ENCODE measurements around the gene KIF26B. TPM values are rescaled to one million over a fixed set of nuclear protein-coding genes. Genes with fewer than 3 reads are reported as not detected.

The KIF26B gene
- total RNA-seq, 2 donors from 2014 or later, result 0.83 to 1.3 TPM

- H3K27ac ChIP-seq, result no peak overlapping the region
- DNase-seq (ENCODE audit: low spot score), result no peak
- H3K4me3 ChIP-seq, result no peak overlapping the region
- TF ChIP-seq, protein P1, sequence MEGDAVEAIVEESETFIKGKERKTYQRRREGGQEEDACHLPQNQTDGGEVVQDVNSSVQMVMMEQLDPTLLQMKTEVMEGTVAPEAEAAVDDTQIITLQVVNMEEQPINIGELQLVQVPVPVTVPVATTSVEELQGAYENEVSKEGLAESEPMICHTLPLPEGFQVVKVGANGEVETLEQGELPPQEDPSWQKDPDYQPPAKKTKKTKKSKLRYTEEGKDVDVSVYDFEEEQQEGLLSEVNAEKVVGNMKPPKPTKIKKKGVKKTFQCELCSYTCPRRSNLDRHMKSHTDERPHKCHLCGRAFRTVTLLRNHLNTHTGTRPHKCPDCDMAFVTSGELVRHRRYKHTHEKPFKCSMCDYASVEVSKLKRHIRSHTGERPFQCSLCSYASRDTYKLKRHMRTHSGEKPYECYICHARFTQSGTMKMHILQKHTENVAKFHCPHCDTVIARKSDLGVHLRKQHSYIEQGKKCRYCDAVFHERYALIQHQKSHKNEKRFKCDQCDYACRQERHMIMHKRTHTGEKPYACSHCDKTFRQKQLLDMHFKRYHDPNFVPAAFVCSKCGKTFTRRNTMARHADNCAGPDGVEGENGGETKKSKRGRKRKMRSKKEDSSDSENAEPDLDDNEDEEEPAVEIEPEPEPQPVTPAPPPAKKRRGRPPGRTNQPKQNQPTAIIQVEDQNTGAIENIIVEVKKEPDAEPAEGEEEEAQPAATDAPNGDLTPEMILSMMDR (IDR thresholded peaks at IDR 0.05), result no peak
- H3K4me1 ChIP-seq, result no peaks in the 10 kb centered on the region
- no peaks in the 10 kb centered on the region for H3K9me3 ChIP-seq
- H3K27me3 ChIP-seq, result no peaks in the 10 kb centered on the region
- H3K36me3 ChIP-seq, result no peaks in the 10 kb centered on the region
These were observed 27.2 kb downstream of the KIF26B start for GRCh38 chr1:245182028-245182427.

DNA sequence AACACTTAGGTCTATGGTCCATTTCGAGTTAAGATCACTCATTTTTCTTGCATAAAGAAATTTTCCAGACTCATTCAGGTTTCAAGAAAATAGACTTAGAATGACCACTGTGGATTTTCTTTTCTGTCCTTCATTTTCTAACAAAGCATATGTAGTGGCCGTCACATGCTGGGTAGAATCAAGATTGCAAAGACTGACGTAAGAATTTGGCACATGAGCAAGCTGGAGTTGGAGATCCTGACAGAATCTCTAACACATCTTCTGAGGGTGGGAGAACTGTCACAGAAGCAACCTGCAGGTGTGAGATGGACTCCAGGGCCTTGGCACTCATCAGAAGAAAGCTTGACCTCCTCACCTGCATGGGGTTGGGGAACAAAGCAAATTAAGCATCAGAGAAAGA lies 28.6 kb downstream of the KIF26B start:
- no peaks in the 10 kb centered on the region for H3K36me3 ChIP-seq
- H3K4me3 ChIP-seq, result no peak overlapping the region
- H3K27me3 ChIP-seq, result no peaks in the 10 kb centered on the region
- H3K4me1 ChIP-seq, result no peaks in the 10 kb centered on the region
- no peak for DNase-seq (ENCODE audit: low spot score)
- H3K27ac ChIP-seq, result no peak overlapping the region
- TF ChIP-seq, protein P1 (IDR thresholded peaks at IDR 0.05), result no peak
- H3K9me3 ChIP-seq, result no peaks in the 10 kb centered on the region

DNA sequence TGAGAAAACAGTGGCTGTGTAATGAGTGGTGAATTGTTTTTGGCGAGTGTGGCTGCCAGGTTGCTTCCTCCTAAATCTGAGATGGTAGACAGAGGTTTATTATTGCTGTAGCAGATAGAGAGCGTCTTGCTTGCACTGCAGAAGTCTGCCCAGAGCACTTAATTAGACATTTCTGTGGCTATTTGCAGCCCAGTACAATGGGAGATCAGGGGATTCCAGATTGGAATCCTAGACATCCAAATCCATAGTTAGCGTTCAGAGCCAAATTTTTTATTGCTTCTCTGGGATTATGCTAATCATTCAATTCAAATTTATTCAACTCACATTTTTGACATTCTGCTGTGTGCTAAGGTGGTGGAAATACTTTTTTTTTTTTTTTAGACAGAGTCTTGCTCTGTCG lies 30.0 kb downstream of the KIF26B start:
- TF ChIP-seq, protein P1 (IDR thresholded peaks at IDR 0.05), result no peak
- Histone ChIP-seq H3K4me3 (no peak overlapping the region), H3K36me3 (no peaks in the 10 kb centered on the region), H3K27ac (no peak overlapping the region), H3K9me3 (no peaks in the 10 kb centered on the region), H3K4me1 (no peaks in the 10 kb centered on the region), H3K27me3 (no peaks in the 10 kb centered on the region)
- no peak for DNase-seq (ENCODE audit: low spot score)

- TF ChIP-seq, protein P1 (IDR thresholded peaks at IDR 0.05), result no peak
- Histone ChIP-seq H3K4me3 (no peak overlapping the region), H3K27ac (no peak overlapping the region), H3K36me3 (no peaks in the 10 kb centered on the region), H3K4me1 (no peaks in the 10 kb centered on the region), H3K9me3 (no peaks in the 10 kb centered on the region), H3K27me3 (no peaks in the 10 kb centered on the region)
- no peak for DNase-seq (ENCODE audit: low spot score)
These were observed 33.6 kb downstream of the KIF26B start for GRCh38 chr1:245188403-245188802.

DNA sequence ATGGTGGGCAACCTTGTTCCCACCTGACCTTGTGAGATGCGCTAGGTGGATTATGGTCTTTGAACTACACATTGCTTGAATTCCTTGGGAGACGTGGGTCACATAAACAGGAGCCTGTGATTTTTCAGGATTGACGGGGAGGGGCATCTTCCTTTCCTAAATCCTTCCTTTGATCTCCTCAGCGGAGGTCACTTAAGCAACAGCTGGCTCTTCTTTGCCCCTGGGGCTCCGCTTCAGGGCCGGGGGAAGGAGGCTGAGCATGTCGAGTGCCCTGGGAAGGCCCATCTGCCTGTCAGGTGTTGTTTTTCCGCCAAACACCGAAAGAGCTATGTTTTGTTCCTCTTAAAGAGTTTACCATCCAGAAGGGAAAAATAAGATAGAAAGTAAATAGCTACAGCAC lies 40.6 kb downstream of the KIF26B start:
- DNase-seq (ENCODE audit: low spot score), result no peak
- Histone ChIP-seq H3K27ac (no peak overlapping the region), H3K36me3 (no peaks in the 10 kb centered on the region), H3K27me3 (no peaks in the 10 kb centered on the region), H3K4me3 (no peak overlapping the region), H3K9me3 (no peaks in the 10 kb centered on the region), H3K4me1 (no peaks in the 10 kb centered on the region)
- TF ChIP-seq, protein P1 (IDR thresholded peaks at IDR 0.05), result no peak

- Histone ChIP-seq H3K4me3 (no peak overlapping the region), H3K27me3 (no peaks in the 10 kb centered on the region), H3K9me3 (no peaks in the 10 kb centered on the region), H3K36me3 (no peaks in the 10 kb centered on the region), H3K4me1 (no peaks in the 10 kb centered on the region), H3K27ac (no peak overlapping the region)
- TF ChIP-seq, protein P1 (IDR thresholded peaks at IDR 0.05), result no peak
- DNase-seq (ENCODE audit: low spot score), result no peak
These were observed 42.3 kb downstream of the KIF26B start for GRCh38 chr1:245197121-245197520.
